ENCODE results near the gene DOCK10.

Gene DOCK10

GRCh38 chr2:225030203-225030602, 12.1 kb downstream of the DOCK10 start:
- no peaks in the 10 kb centered on the region for H3K27me3 ChIP-seq (replicated peaks; ENCODE audit: control insufficient read depth, insufficient read depth, low read length)
- TF ChIP-seq, protein P1, sequence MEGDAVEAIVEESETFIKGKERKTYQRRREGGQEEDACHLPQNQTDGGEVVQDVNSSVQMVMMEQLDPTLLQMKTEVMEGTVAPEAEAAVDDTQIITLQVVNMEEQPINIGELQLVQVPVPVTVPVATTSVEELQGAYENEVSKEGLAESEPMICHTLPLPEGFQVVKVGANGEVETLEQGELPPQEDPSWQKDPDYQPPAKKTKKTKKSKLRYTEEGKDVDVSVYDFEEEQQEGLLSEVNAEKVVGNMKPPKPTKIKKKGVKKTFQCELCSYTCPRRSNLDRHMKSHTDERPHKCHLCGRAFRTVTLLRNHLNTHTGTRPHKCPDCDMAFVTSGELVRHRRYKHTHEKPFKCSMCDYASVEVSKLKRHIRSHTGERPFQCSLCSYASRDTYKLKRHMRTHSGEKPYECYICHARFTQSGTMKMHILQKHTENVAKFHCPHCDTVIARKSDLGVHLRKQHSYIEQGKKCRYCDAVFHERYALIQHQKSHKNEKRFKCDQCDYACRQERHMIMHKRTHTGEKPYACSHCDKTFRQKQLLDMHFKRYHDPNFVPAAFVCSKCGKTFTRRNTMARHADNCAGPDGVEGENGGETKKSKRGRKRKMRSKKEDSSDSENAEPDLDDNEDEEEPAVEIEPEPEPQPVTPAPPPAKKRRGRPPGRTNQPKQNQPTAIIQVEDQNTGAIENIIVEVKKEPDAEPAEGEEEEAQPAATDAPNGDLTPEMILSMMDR (IDR thresholded peaks at IDR 0.05; ENCODE audit: insufficient read depth, low read length, poor library complexity, severe bottlenecking), result no peak
- no peak for DNase-seq (ENCODE audit: extremely low read depth, insufficient read length)

DNA sequence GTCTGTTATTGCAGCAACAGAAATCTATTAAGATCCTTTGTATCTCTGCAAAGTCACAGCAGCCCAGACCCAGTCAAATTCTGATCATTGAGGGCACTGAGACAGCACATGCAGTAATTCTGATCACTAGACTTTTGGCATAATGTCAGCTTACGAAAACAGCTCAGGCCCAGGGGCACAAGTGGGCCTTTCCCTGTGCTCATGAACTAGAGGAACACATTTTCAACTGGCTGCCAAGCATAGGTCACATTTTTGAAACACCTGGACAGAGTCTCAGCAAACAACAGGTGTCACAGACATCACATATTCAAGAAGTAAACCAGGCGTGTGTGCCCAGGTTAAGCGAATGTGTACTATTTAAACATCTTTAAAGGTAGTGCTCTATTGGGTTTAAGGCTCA, 13.7 kb downstream of the DOCK10 start:
- no peaks in the 10 kb centered on the region for H3K27me3 ChIP-seq (replicated peaks; ENCODE audit: control insufficient read depth, insufficient read depth, low read length)
- TF ChIP-seq, protein P1 (IDR thresholded peaks at IDR 0.05; ENCODE audit: insufficient read depth, low read length, poor library complexity, severe bottlenecking), result no peak
- no peak overlapping the region for H3K4me3 ChIP-seq (replicated peaks; ENCODE audit: low read depth, low read length)
- no peak for DNase-seq (ENCODE audit: extremely low read depth, insufficient read length)
- no peaks in the 10 kb centered on the region for H3K36me3 ChIP-seq (ENCODE audit: control insufficient read depth, insufficient read depth, low read length)

More at GRCh38 chr2:225030203-225030602, 12.1 kb downstream of the DOCK10 start:
- Histone ChIP-seq H3K36me3 (ENCODE audit: control insufficient read depth, insufficient read depth, low read length) (no peaks in the 10 kb centered on the region), H3K4me3 (replicated peaks; ENCODE audit: low read depth, low read length) (no peak overlapping the region)

DNA sequence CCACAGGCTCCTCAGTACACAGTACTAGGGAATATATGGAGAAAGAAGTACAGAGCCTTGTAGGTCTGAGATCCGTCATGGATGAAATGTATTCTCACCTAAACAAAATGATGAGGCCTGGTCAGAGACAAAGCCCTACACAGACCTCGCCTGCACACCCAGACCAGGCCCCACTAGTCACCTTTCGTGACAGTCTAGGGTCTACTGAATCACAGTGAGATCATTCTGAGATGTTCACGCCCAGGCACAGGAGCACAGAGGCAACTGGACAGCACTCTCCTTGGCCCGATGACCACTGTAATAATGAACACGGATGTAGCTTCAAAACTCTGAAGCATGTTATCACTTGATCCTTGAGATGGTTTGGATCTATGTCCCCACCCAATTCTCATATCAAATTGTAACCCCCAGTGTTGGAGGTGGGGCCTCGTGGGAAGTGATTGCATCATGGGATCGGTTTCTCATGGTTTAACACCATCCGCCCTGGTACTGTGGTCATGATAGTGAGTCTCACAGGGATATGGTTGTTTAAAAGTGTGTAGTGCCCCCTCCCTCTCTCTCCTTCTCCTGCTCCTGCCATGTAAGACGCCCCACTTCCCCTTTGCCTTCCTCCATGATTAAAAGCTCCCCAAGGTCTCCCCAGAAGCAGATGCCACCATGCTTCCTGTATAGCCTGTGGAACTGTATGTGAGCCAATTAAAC, 15.1 kb downstream of the DOCK10 start:
- no peak overlapping the region for H3K4me3 ChIP-seq (replicated peaks; ENCODE audit: low read depth, low read length)
- no peak for DNase-seq (ENCODE audit: extremely low read depth, insufficient read length)
- no peaks in the 10 kb centered on the region for H3K27me3 ChIP-seq (replicated peaks; ENCODE audit: control insufficient read depth, insufficient read depth, low read length)
- H3K36me3 ChIP-seq (ENCODE audit: control insufficient read depth, insufficient read depth, low read length), result no peaks in the 10 kb centered on the region
- TF ChIP-seq, protein P1 (IDR thresholded peaks at IDR 0.05; ENCODE audit: insufficient read depth, low read length, poor library complexity, severe bottlenecking), result no peak

- no peak overlapping the region for H3K4me3 ChIP-seq (replicated peaks; ENCODE audit: low read depth, low read length)
- DNase-seq (ENCODE audit: extremely low read depth, insufficient read length), result no peak
- TF ChIP-seq, protein P1 (IDR thresholded peaks at IDR 0.05; ENCODE audit: insufficient read depth, low read length, poor library complexity, severe bottlenecking), result no peak
Observed at GRCh38 chr2:225025917-225026571, 16.2 kb downstream of the DOCK10 start.

DNA sequence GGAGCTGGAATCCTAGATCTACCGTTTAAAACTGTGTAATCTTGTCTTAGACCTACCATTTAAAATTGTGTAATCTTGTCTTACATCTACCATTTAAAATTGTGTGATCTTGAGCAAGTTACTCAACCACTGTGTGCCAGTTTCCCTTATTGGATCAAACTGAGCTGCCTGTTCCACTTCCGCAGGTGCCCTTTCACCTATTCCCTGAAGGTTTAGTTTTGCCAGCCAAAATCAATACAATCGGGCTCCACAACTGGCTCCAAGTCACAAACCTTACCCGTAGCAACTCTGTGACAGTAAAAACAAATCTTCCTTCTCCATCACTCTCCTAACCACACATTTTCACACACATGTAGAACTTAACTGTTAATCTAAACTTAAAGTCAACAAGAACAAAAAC, 20.1 kb downstream of the DOCK10 start:
- TF ChIP-seq, protein P1 (IDR thresholded peaks at IDR 0.05; ENCODE audit: insufficient read depth, low read length, poor library complexity, severe bottlenecking), result no peak
- Histone ChIP-seq H3K27me3 (replicated peaks; ENCODE audit: control insufficient read depth, insufficient read depth, low read length) (no peaks in the 10 kb centered on the region), H3K36me3 (ENCODE audit: control insufficient read depth, insufficient read depth, low read length) (no peaks in the 10 kb centered on the region), H3K4me3 (replicated peaks; ENCODE audit: low read depth, low read length) (no peak overlapping the region)
- no peak for DNase-seq (ENCODE audit: extremely low read depth, insufficient read length)

More at GRCh38 chr2:225025917-225026571, 16.2 kb downstream of the DOCK10 start:
- Histone ChIP-seq H3K36me3 (ENCODE audit: control insufficient read depth, insufficient read depth, low read length) (no peaks in the 10 kb centered on the region), H3K27me3 (replicated peaks; ENCODE audit: control insufficient read depth, insufficient read depth, low read length) (no peaks in the 10 kb centered on the region)
